Ecto neural progenitor cell (in vitro differentiated cells): ENCODE data around the gene KLHDC2.
"Not testable (repeated sequence)": the region's sequence is repeated elsewhere in the genome, so short reads cannot be mapped to it uniquely, and the experiment has no call there.

Source experiments
- DNase-seq: peaks from one replicate; pipeline ENCODE4 v3.0.0-alpha.2; 2018; ENCODE audit warnings: low spot score

The KLHDC2 gene

GRCh38 chr14:49778421-49778820, 10.5 kb downstream of the KLHDC2 start:
- no peak for DNase-seq

- not testable (repeated sequence) for DNase-seq
Measured at GRCh38 chr14:49781040-49781439, 13.1 kb downstream of the KLHDC2 start.

DNA sequence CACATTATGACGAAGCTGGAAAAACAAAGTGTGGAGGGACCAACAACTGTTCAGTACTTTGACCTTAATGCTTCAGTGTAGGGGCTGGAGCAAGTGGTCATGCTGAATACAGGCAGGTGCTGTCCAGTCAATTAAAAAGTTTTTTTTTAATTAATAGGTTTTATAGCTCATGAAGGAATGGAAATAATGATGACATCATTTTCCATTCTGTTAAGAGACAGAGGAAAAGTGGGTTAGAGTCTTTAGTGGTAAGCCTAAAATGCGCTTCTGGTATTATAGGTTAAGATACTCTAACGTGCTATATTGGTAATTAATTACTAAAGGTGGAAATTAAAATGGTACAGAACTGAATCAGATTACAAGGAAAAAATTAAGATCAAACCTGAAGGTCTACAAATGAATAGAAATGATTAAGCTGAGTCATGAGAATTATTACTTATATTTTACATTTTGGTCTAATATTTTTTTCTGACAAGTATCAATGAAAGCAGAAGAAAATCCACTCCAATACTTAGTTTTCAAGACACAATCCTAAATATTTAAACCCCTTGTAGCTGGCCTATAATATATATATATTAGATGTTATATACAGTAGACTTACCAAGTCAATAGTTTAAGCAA, 15.6 kb downstream of the KLHDC2 start:
- DNase-seq, result no peak

DNA sequence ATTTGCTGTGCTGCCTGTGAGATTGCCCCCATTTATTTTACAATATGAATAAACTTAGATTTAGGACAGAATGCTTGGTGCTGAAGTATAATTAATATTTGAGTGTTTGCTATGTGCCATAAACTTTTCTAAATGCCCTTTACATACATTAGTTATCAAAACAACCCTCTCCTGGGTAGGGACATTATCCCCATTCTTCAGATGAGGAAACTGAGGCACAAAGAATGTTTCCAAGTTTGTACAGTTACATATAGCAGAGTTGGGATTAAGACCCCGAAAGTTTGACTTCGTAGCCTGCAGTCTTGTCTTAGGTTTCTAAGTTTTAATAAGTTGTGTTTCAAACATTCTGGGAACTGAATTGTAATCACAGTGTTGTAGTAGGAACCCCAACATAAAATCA, 18.4 kb downstream of the KLHDC2 start:
- DNase-seq, result no peak

DNA sequence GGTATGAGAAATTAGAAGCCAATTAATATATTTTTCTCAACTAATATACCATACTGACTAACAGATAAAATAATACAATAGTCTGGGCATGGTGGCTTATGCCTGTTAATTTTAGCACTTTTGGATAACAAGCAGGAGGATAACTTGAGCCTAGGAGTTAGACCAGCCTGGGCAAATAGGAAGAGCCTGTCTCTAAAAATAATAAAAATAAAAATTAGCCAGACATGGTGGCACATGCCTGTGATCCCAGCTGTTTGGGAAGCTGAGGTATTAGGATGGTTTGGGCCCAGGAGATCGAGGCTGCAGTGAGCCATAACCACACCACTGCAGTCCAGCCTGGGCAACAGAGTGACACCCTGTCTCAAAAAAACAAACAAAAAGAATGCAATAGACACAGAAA, 24.7 kb downstream of the KLHDC2 start:
- no peak for DNase-seq

DNA sequence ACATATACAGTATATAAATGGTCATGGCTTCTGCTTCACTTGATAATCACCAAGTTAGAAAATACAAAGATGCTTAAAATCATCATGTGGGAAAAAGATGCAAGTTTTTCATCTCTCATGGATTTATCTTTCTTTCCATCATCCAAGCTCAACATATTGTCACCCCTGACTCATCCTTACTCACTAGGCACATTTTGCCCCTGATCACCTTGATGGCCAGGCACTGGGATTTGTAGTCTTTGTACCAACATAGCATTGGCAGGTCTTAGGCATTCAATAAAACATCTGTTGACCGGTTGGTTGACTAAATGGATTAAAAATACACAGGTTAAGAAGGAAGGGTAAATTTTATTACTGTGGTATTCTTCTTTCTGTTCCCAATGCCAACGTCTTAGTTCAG, 28.1 kb downstream of the KLHDC2 start:
- no peak for DNase-seq

DNA sequence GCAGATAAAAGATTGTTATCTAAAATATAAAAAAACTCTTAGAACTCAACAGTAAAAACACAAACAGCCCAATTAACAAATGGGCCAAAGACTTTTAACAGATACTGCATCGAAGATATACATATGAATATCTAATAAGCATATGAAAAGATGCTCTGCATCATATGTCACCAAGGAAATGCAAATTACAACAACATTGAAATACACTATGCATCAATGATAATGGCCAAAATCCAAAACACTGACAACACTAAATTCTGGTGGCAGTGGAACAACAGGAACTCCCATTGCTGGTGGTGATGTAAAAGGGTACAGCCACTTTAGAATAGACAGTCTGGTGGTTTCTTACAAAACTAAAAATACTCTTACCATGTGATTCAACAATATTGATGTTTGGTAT, 40.8 kb downstream of the KLHDC2 start:
- DNase-seq, result no peak

GRCh38 chr14:49816118-49816517, 48.2 kb downstream of the KLHDC2 start:
- not testable (repeated sequence) for DNase-seq

DNA sequence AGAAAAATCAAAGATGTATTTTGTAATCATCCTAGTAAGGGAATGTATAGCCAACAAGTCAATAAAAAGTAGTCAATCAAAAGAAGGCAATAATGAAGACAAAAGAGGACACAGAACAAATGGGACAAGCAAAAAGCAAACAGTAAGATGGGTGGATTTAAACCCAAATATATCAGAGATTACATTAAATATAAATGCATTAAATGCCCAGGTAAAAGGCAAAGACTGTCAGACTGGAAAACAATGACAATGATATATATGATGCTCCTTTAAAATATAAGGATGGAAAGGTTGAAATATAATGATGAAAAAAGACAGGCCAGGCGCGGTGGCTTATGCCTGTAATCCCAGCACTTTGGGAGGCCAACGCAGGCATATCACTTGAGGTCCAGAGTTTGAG, 48.9 kb downstream of the KLHDC2 start:
- no peak for DNase-seq

DNA sequence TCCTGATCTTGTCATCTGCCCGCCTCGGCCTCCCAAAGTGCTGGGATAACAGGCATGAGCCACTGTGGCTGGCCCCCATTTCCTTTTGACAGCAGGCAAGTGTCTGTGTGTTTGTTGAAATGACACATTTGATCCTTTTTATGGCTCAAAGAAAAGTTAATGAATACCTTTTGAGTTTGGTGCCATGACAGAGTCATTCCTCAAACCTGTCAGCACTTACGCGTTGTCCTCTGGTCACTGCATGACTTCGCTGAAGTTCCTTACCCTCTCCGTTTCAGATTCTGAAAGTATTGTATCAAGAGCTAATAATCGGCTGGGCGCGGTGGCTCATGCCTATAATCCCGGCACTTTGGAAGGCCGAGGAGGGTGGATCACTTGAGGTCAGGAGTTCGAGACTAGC, 52.2 kb downstream of the KLHDC2 start:
- no peak for DNase-seq

DNA sequence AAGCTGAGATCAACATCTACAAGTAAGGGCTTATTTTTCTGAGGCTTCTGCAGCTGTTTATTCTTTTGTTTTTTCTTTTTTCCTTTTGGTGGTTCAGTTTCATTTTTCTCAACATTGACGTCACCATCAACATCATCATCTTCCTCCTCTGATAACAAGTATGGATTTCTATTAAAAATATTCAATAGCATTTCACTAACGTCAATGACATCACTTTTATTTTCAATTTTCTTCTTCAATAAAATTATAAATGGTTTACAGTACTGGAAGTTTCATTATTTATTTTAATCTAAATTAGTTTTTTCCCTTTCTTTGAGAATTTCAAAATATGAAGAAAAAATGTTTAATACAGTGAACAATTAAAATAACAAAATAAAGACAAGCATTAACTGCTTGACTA, 60.7 kb downstream of the KLHDC2 start:
- no peak for DNase-seq
